HG02885 (cell line): ENCODE results near the gene STX10.

Experiments
- ATAC-seq: cut with Tn5 transposase; IDR thresholded peaks from one replicate; pipeline ENCODE4 v1.9.1; 2021; ENCODE audit warnings: mild to moderate bottlenecking; ENCODE audit not compliant: unreplicated experiment, poor library complexity

STX10 gene

GRCh38 chr19:13165162-13165997, 15.2 kb upstream of the STX10 start:
- no peak for ATAC-seq

GRCh38 chr19:13164343-13165161, 14.4 kb upstream of the STX10 start:
- no peak for ATAC-seq

GRCh38 chr19:13163609-13164342, 13.6 kb upstream of the STX10 start:
- ATAC-seq, result no peak

- ATAC-seq, result peak; percentile 57
Observed at GRCh38 chr19:13162724-13163608, 12.8 kb upstream of the STX10 start.

- no peak for ATAC-seq
Observed at GRCh38 chr19:13160557-13160956, 10.4 kb upstream of the STX10 start.

- no peak for ATAC-seq
Observed at GRCh38 chr19:13159713-13160112, 9.5 kb upstream of the STX10 start.

GRCh38 chr19:13155472-13156359, 5.5 kb upstream of the STX10 start:
- ATAC-seq, result no peak

- no peak for ATAC-seq
Observed at GRCh38 chr19:13154911-13155471, 4.8 kb upstream of the STX10 start.

- no peak for ATAC-seq
Observed at GRCh38 chr19:13154241-13154778, 4.1 kb upstream of the STX10 start.

- no peak for ATAC-seq
Observed at GRCh38 chr19:13153569-13154240, 3.5 kb upstream of the STX10 start.

GRCh38 chr19:13152974-13153568, 2.9 kb upstream of the STX10 start:
- ATAC-seq, result peak; percentile 38

- peak; percentile 11 for ATAC-seq
Observed at GRCh38 chr19:13152356-13152973, 2.3 kb upstream of the STX10 start.

- peak; percentile 51 for ATAC-seq
Observed at GRCh38 chr19:13151605-13152355, 1.6 kb upstream of the STX10 start.

GRCh38 chr19:13150931-13151604, 893 bp upstream of the STX10 start:
- ATAC-seq, result no peak

- no peak for ATAC-seq
Observed at GRCh38 chr19:13149628-13150186, 468 bp downstream of the STX10 start.
